Stimulated activated CD4-positive, alpha-beta T cell treated with anti-CD3 and anti-CD28 coated beads, Interleukin-15, amount 100 ng/mL, for 48 hours (primary cell): ENCODE data around the gene SFXN4.
"Not testable (repeated sequence)": the region's sequence is repeated elsewhere in the genome, so short reads cannot be mapped to it uniquely, and the experiment has no call there.

Experiments
- DNase-seq, 2 donors: peaks; one replicate each; pipeline ENCODE4 v3.0.0-alpha.2; 2020; ENCODE audit warnings: low read depth in 2 of 2

SFXN4 gene

GRCh38 chr10:119143657-119144056, 21.9 kb downstream of the SFXN4 start:
- no peak for DNase-seq

DNA sequence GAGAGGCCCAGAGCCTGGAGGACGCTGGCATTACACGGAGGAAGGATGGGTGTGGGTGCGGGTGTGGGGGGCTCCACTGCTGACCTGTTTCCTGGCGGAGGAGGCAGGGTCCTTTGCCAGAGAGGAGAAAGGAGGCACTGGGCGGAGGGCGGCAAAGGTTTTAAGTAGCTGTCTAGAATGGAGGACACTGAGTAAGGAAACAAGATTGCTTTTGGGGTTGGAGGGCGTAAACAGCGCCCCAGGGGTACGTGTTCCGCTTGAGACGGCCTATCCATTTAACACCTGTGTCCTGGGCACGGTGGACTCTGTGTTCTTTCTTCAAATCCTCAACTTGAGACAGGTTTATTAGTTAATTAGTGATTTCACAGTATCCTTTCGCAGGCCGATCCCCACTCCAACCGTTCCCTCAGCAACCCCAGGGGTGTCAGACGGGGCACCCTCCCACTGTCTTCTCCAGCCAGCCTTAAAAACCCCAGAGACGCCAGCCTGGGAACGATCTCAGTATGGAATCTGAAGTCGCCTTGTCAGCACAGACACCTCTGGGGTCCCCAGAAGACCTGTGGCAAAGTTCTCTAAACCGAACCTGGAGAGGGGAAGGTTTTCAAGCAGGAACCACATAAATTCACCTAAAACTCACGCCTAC, 24.8 kb downstream of the SFXN4 start:
- DNase-seq = no peak

- DNase-seq = peak in 1 of 2 donors; percentile 19
Observed at GRCh38 chr10:119139464-119140067, 25.9 kb downstream of the SFXN4 start.

GRCh38 chr10:119138346-119139306, 26.9 kb downstream of the SFXN4 start:
- DNase-seq = no peak

- not testable (repeated sequence) for DNase-seq
Observed at GRCh38 chr10:119137878-119138277, 27.6 kb downstream of the SFXN4 start.

DNA sequence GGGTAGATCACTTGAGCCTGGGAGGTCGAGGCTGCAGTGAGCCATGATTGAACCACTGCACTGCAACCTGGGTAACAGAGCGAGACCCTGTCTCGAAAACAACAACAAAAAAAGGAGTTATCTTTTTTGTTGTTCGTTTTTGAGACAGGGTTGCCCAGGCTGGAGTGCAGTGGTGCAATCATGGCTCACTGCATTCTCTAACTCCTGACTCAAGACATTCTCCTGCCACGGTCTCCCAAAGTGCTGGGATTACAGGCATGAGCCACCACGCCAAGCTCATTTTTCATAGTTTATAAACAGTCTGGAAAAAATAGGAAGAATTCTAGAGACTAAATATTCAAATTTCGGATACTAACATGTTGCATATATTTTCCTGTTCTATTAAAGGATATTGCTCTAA, 29.4 kb downstream of the SFXN4 start:
- DNase-seq = no peak

DNA sequence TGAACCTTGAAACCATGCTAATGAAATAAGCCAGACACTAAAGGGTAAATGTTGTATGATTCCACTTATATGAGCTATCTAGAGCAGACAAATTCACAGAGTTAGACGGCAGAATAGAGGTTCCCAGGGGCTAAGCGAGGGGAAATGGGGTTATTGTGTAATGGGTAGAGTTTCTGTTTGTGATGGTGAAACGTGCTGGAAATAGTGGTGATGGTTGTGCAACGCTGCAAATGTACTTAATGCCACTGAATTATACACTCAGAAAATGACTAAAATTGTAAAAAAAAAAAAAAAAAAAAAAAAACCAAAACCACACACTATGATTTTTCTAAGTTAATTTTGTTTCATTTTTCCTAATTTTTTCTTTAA, 30.0 kb downstream of the SFXN4 start:
- no peak for DNase-seq

- peak; percentile 45 to 51 for DNase-seq
Observed at GRCh38 chr10:119133949-119134348, 31.6 kb downstream of the SFXN4 start.

GRCh38 chr10:119132521-119133345, 32.8 kb downstream of the SFXN4 start:
- no peak for DNase-seq

GRCh38 chr10:119131512-119132240, 33.8 kb downstream of the SFXN4 start:
- peak; percentile 37 to 48 for DNase-seq

GRCh38 chr10:119129721-119130120, 35.8 kb downstream of the SFXN4 start:
- DNase-seq = no peak

- DNase-seq = no peak
Observed at GRCh38 chr10:119125942-119126341, 39.6 kb downstream of the SFXN4 start.

GRCh38 chr10:119120875-119121274, 44.6 kb downstream of the SFXN4 start:
- DNase-seq = no peak

GRCh38 chr10:119120413-119120867, 45.1 kb downstream of the SFXN4 start:
- DNase-seq = no peak

- DNase-seq = no peak
Observed at GRCh38 chr10:119119400-119119799, 46.1 kb downstream of the SFXN4 start.

DNA sequence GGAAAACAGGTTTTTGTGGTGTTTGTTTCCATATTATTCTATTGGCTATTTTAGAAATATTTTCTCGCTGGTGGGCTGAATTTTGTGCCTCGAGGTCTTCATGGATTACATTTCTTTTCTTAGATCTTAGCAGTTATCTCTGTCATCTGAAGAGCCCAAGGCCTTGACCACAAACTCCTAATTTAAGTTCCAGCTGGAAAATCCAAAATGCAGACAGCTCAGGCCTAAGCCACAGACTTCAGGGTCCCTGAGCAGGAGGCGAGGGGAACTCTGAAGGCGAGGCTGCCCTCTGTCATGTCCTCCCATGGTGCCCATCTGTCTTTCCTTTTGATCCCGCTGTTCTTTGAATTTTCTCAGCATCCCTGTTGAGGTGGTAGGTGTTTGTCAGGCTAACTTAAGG, 47.3 kb downstream of the SFXN4 start:
- no peak for DNase-seq

GRCh38 chr10:119116326-119116951, 49.1 kb downstream of the SFXN4 start:
- DNase-seq = no peak

- no peak for DNase-seq
Observed at GRCh38 chr10:119115926-119116325, 49.6 kb downstream of the SFXN4 start.

DNA sequence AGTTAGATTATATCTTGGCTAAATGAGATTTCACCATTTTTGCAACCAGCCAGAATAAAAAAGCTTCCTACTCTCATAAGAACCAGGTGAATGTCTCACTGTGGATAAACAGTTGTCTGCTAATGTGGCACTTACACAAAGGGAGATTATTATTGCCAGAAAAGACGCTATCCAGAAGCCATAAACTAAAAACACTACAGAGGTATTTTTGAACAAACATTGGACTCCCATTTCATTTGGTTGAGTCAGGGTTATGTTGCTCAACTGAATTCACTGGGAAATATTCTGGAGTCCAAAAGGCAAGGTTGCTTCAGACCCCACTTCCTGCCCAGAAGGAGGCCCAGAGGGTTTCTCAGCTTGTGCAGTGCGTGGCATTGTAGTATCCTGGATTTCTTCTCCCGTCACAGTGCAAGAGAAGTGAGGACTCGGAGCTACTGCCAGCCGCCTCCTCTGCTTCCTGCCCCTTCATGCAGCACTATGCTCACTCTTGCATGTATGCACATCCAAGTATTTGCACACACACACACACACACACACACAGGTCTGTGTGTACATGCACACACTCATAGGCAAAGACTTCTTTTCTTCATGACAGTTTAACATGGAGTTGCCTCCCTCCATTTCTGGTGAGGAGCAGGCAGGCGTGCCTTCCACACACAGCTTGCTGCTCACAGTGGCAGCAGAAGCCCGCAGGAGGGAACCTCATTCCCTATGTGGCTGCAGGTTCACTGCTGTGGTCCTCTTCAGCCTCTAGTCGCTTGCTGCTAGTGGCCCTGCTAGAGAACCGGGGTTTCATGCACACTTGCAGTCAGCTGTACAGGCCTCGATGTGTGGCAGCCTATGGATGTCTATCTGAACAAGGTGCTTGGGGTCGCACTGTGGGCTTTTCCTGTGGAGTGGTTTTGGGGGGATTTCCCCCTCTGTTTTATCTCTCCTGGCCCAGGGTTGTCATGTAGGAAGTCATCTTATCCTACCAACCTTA, 51.5 kb downstream of the SFXN4 start:
- DNase-seq = no peak
